Endothelial cell of umbilical vein (primary cell): ENCODE measurements around the gene RNF144B. TPM values are rescaled to one million over a fixed set of nuclear protein-coding genes. Genes with fewer than 3 reads are reported as not detected.

Experiments used
- BruUV-seq: library from RNA; stranded (reverse); fragments of 400-500 nt; replicated peaks from 2 replicates; lab custom pipeline; 2021; lab: Mats Ljungman, UMichigan
- CTCF ChIA-PET: fragments of 300-600, 350-600 bp; sonication (Branson Sonifier 250); formaldehyde crosslinking; loops from one replicate; lab custom pipeline; 2021; ENCODE audit warnings: antibody characterized with exemption, inconsistent platforms; lab: Charles Lee
- POLR2A ChIA-PET: fragments of 300-600, 350-600 bp; sonication (Branson Sonifier 250); formaldehyde crosslinking; loops from one replicate; lab custom pipeline; 2021; ENCODE audit warnings: antibody characterized with exemption, inconsistent platforms; lab: Charles Lee
- DNase-seq: peaks from one replicate; pipeline ENCODE4 v3.0.0-alpha.2; 2011; ENCODE audit warnings: low read depth, low spot score
- FAIRE-seq: peaks from 2 replicates; lab custom pipeline; 2011; peaks lifted over from hg19 to GRCh38; lab: Jason Lieb, UNC
- H2AFZ ChIP-seq: 2 replicates; pipeline ENCODE4 v1.6.0; 2012; ENCODE audit warnings: low read depth, low read length, control low read depth, inconsistent platforms
- H3K27ac ChIP-seq: 2 replicates; pipeline ENCODE4 v1.5.1; 2011; ENCODE audit warnings: low read depth, mild to moderate bottlenecking, control low read depth, low read length, moderate library complexity; ENCODE audit not compliant: insufficient read depth
- H3K27me3 ChIP-seq, 2 experiments: 2 replicates each; pipeline versions ENCODE4 v1.6.0 to v1.6.1; 2011; ENCODE audit warnings: low read length in 2 of 2, mixed read lengths in 1 of 2; ENCODE audit not compliant: control insufficient read depth in 2 of 2, insufficient read depth in 2 of 2
- H3K36me3 ChIP-seq, 2 experiments: 2 replicates in 1 of 2; 3 replicates in 1 of 2; pipeline ENCODE4 v1.5.1; 2011; ENCODE audit warnings: low read length in 2 of 2, mild to moderate bottlenecking in 1 of 2, moderate library complexity in 1 of 2; ENCODE audit not compliant: control insufficient read depth in 2 of 2, insufficient read depth in 2 of 2; ENCODE audit errors: extremely low read depth in 1 of 2
- H3K4me1 ChIP-seq: 3 replicates; pipeline ENCODE4 v1.5.1; 2011; ENCODE audit warnings: mild to moderate bottlenecking, low read length; ENCODE audit not compliant: control insufficient read depth, insufficient read depth; ENCODE audit errors: extremely low read depth
- H3K4me2 ChIP-seq: 2 replicates; pipeline ENCODE4 v1.6.1; 2011; ENCODE audit warnings: low read length, control low read depth, mixed read lengths; ENCODE audit not compliant: insufficient read depth
- H3K4me3 ChIP-seq, 3 experiments: fragments of 200-600 bp in 1 of 3; sonication (generic), shearing (Covaris generic) in 1 of 3; replicated peaks in 1 of 3; 2 replicates each; pipeline ENCODE4 v1.5.1; 2011 to 2016; ENCODE audit warnings: control low read depth in 3 of 3, low read length in 3 of 3, mild to moderate bottlenecking in 2 of 3, inconsistent platforms in 1 of 3, low read depth in 1 of 3, moderate library complexity in 1 of 3; ENCODE audit not compliant: insufficient read depth in 1 of 3
- H3K79me2 ChIP-seq: 2 replicates; pipeline ENCODE4 v1.6.0; 2012; ENCODE audit warnings: low read length, inconsistent platforms; ENCODE audit not compliant: control insufficient read depth, insufficient read depth
- H3K9ac ChIP-seq: replicated peaks from 2 replicates; pipeline ENCODE3; 2011; ENCODE audit warnings: low read length, control low read depth; ENCODE audit not compliant: insufficient read depth; ENCODE audit errors: extremely low read depth
- H3K9me1 ChIP-seq: replicated peaks from 3 replicates; pipeline ENCODE4 v1.6.0; 2011; ENCODE audit warnings: mild to moderate bottlenecking, low read length; ENCODE audit not compliant: control insufficient read depth, insufficient read depth; ENCODE audit errors: extremely low read depth
- H3K9me3 ChIP-seq: replicated peaks from 2 replicates; pipeline ENCODE4 v1.5.1; 2012; ENCODE audit warnings: low read length, inconsistent platforms; ENCODE audit not compliant: control insufficient read depth, insufficient read depth
- H4K20me1 ChIP-seq: replicated peaks from 2 replicates; pipeline ENCODE3; 2011; ENCODE audit warnings: mild to moderate bottlenecking, low read length; ENCODE audit not compliant: control insufficient read depth, insufficient read depth; ENCODE audit errors: extremely low read depth
- EZH2 ChIP-seq: IDR thresholded peaks from 2 replicates; pipeline ENCODE4 v1.6.1; 2012; ENCODE audit warnings: borderline replicate concordance, low read depth, mild to moderate bottlenecking, moderate library complexity, low read length, inconsistent platforms; ENCODE audit not compliant: severe bottlenecking
- FOS ChIP-seq: IDR thresholded peaks from 2 replicates; pipeline ENCODE4 v1.6.1; 2011; ENCODE audit warnings: mild to moderate bottlenecking, low read length, moderate library complexity, borderline replicate concordance; ENCODE audit not compliant: insufficient read depth
- GATA2 ChIP-seq: IDR thresholded peaks from 2 replicates; pipeline ENCODE4 v1.7.0; 2011; ENCODE audit warnings: low read depth, mild to moderate bottlenecking, moderate library complexity, mixed read lengths, low read length; ENCODE audit not compliant: insufficient read length, insufficient read depth
- JUN ChIP-seq: IDR thresholded peaks from 2 replicates; pipeline ENCODE4 v1.6.1; 2011; ENCODE audit warnings: borderline replicate concordance, low read depth; ENCODE audit not compliant: insufficient read length, insufficient read depth
- MAX ChIP-seq: IDR thresholded peaks from 2 replicates; pipeline ENCODE4 v1.6.1; 2011; ENCODE audit not compliant: insufficient read depth, insufficient read length
- MYC ChIP-seq: IDR thresholded peaks from one replicate; pipeline ENCODE4 v1.6.1; 2011; ENCODE audit warnings: mild to moderate bottlenecking, low read depth, low read length
- POLR2A ChIP-seq: IDR thresholded peaks from 2 replicates; pipeline ENCODE4 v1.6.1; 2012; ENCODE audit warnings: low read depth, mild to moderate bottlenecking, control low read depth, low read length
- POLR2AphosphoS5 ChIP-seq: IDR thresholded peaks from 2 replicates; pipeline ENCODE4 v1.6.1; 2012; ENCODE audit warnings: low read depth, mild to moderate bottlenecking, control low read depth, low read length, moderate library complexity; ENCODE audit not compliant: insufficient read depth
- dilution Hi-C: fragments of 300-500 bp; cut with MboI; formaldehyde crosslinking; loops from one replicate; pipeline ENCODE4 v1.15.0; 2019; ENCODE audit warnings: low sequenced_read_pairs; ENCODE audit not compliant: extremely low pct_ligation_motif_present
- intact Hi-C: fragments of 100-400 bp; cut with micrococcal nuclease; formaldehyde crosslinking; loops from one replicate; pipeline ENCODE4 v1.10.0; 2022
- polyA plus RNA-seq, 4 experiments: library from polyadenylated mRNA; depleted of rRNA in 3 of 4; stranded (reverse) in 3 of 4; unstranded in 1 of 4; fragments of >200 nt; gene quantifications; 2 replicates each; pipeline versions ENCODE4 v1.2.1 to v1.2.3, GENCODE V29; 2011 to 2012; ENCODE audit warnings: missing spikeins in 1 of 4
- total RNA-seq: library from RNA; stranded (reverse); gene quantifications from 2 replicates; pipeline ENCODE4 v1.2.3, GENCODE V29; 2021
- TF ChIP-seq, protein P1 (sequence below), 2 donors: IDR thresholded peaks; 1 replicate in 1 of 2; 2 replicates in 1 of 2; pipeline ENCODE4 v1.5.1; 2011; ENCODE audit warnings: low read length in 2 of 2, mild to moderate bottlenecking in 2 of 2, moderate library complexity in 2 of 2, control low read depth in 1 of 2, inconsistent platforms in 1 of 2, low read depth in 1 of 2; ENCODE audit not compliant: insufficient read depth in 1 of 2; ENCODE audit errors: extremely low read depth in 1 of 2

RNF144B gene
- total and polyA plus RNA-seq, 2 donors (not counting 3 experiments of a cell fraction or from before 2014, with no cell fraction given): 18.1 to 97.3 TPM

GRCh38 chr6:18488004-18488403 lies 100.9 kb downstream of the RNF144B start:
- POLR2A ChIA-PET: no interaction called here
- Histone ChIP-seq H3K9me1 (no peaks in the 10 kb centered on the region), H3K36me3 (no peaks in the 10 kb centered on the region), H3K79me2 (no peaks in the 10 kb centered on the region), H3K27ac (no peak overlapping the region), H3K4me2 (no peak overlapping the region), H3K27me3 (peaks cover 3 to 4% of the 10 kb centered on the region in 2 experiments), H2AFZ (no peak overlapping the region), H4K20me1 (no peaks in the 10 kb centered on the region), H3K9ac (no peak overlapping the region), H3K9me3 (no peaks in the 10 kb centered on the region), H3K4me1 (no peaks in the 10 kb centered on the region), H3K4me3 (no peak overlapping the region)
- FAIRE-seq (no peak), DNase-seq (no peak)
- dilution Hi-C loops (no loop called here), intact Hi-C loops (no loop called here)
- CTCF ChIA-PET: interaction anchor here (1.6 kb wide), 2 partner anchors 9 to 11 kb away, joined by 4 to 5 read pairs; no protein-coding TSS in a partner anchor
- BruUV-seq: no TSS peak
- TF ChIP-seq EZH2: no peak
- TF ChIP-seq FOS: no peak
- TF ChIP-seq, protein P1, sequence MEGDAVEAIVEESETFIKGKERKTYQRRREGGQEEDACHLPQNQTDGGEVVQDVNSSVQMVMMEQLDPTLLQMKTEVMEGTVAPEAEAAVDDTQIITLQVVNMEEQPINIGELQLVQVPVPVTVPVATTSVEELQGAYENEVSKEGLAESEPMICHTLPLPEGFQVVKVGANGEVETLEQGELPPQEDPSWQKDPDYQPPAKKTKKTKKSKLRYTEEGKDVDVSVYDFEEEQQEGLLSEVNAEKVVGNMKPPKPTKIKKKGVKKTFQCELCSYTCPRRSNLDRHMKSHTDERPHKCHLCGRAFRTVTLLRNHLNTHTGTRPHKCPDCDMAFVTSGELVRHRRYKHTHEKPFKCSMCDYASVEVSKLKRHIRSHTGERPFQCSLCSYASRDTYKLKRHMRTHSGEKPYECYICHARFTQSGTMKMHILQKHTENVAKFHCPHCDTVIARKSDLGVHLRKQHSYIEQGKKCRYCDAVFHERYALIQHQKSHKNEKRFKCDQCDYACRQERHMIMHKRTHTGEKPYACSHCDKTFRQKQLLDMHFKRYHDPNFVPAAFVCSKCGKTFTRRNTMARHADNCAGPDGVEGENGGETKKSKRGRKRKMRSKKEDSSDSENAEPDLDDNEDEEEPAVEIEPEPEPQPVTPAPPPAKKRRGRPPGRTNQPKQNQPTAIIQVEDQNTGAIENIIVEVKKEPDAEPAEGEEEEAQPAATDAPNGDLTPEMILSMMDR (IDR thresholded peaks at IDR 0.05; ENCODE audit: extremely low read depth in 1 of 2, insufficient read depth in 1 of 2, low read depth in 1 of 2, low read length in 2 of 2): no peak
- TF ChIP-seq JUN: no peak
- TF ChIP-seq POLR2AphosphoS5: no peak
- no peak for TF ChIP-seq MYC
- TF ChIP-seq MAX: no peak
- no peak for TF ChIP-seq POLR2A
- TF ChIP-seq GATA2: no peak
